ENCODE results near the gene BNIPL.
A peak's percentile ranks its signal among the peaks of the same experiment; 100 is the strongest.

Gene BNIPL

GRCh38 chr1:151059109-151060006 is 23.0 kb downstream of the BNIPL start, which contains the start of gene CDC42SE1:
Gene CDC42SE1 (minus strand): TSS chr1:151059622. CDS start chr1:151055730, 3,892 bp downstream.
- peak; percentile 36 for DNase-seq

GRCh38 chr1:151060007-151060656 is 23.7 kb downstream of the BNIPL start, which contains the start of gene MLLT11:
Gene MLLT11 (plus strand): TSS chr1:151060397. CDS start chr1:151067225, 6,828 bp downstream.
- DNase-seq: peak; percentile 61

GRCh38 chr1:151060657-151061421 is 24.5 kb downstream of the BNIPL start:
- DNase-seq: peak; percentile 25

GRCh38 chr1:151061704-151062103 is 25.3 kb downstream of the BNIPL start:
- no peak for DNase-seq

DNA sequence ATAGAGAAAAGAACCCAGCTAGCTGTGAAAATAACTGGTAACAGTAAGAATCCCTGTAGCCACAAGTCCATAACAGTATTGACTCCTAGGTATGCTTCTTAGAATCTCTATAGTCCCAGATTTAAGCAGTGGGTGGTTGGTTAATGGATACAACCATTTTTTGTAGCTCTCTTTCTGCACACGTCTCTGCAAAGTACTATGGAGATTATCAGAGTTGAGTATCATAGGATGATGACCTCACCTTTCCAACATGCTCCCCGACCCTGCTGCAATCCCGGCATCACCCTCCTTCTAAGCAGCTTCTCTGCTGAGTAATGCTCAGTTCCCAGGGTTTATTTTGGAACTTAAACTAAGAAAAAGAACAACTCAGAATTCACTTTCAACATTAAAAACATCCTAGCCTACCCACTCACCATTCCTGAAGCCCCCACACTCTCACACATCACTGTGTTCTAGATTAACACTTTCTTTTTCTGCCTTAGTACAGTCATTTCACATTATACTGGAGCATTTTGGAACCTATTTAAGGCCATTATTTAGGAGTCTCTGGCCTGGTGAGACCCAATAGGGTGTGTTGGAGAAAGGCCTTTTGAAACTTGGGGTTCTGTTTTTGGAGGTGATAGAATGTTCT is 26.5 kb downstream of the BNIPL start:
- no peak for DNase-seq

DNA sequence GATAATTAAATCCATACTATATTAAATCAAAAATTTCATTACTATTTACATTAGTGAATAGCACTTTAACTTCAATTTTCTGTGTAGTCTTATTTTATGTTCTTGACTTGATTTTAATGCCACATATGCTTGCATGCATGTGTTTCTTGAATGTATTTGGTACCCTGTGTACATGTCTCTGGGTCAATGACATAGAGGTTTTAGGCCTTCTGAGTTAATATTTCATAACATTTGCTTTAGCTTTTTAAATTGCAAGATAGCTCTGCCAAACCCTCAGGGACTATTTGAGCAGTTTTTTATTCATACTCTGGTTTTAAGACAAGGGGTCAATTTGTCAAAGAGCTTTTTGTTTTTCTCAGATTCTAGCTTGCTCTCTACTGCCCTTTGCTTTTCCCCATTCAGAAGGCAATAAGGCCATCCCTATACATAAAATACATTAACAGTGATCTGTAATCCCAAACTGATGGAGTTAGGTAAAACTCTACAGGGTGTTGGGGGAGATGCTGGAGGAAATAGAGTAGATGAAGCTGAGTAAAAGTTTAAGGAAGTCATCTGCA is 28.8 kb downstream of the BNIPL start:
- no peak for DNase-seq

GRCh38 chr1:151067185-151067584 is 30.8 kb downstream of the BNIPL start:
- no peak for DNase-seq

GRCh38 chr1:151069103-151069486 is 32.7 kb downstream of the BNIPL start:
- no peak for DNase-seq

- DNase-seq: peak; percentile 89
These were observed 34.3 kb downstream of the BNIPL start, which contains the start of gene GABPB2 for GRCh38 chr1:151070474-151071276. Gene GABPB2 (plus strand): TSS chr1:151070761. CDS start chr1:151088190, 17,429 bp downstream.

DNA sequence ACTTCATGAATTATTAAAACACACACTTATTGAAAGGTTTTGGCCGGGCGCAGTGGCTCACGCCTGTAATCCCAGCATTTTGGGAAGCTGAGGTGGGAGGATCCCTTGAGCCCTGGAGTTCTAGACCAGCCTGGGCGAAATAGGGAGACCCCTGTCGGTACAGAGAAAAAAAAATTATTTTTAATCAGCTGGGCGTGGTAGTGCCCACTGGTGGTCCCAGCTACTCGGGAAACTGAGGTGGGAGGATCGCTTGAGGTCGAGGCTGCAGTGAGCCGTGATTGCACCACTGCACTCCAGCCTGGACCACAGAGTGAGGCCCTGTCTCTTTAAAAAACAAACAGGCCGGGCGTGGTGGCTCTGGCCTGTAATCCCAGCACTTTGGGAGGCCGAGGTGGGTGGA is 35.8 kb downstream of the BNIPL start:
- DNase-seq: no peak

DNA sequence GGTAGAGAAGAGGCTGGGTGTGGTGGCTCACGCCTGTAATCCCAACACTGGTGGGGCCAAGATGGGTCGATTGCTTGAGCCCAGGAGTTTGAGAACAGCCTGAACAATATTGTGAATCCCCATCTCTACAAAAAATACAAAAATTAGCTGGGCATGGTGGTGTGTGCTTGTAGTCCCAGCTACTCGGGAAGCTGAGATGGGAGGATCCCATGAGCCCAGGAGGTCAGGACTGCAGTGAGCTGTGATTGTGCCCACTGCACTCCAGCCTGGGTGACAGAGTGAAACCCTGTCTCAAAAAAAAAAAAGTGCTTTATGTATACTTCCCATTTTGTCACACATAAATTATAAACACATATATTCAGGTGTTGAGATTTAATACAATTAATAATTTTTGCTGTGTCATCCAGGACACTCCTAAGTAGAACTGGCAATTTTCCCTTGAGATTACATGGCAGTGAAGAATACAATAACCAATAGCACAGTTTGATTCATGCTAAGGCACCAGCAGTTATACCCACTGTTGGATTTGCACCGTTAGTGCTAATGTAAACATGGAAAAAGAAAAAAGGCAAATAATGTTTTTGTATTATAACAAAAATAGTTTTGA is 49.7 kb downstream of the BNIPL start:
- no peak for DNase-seq

All from NCI-H2081 treated with DMSO at 0.1 percent for 48 hours (cell line).